PFSK-1 (cell line): Measurements from ENCODE around the gene KDM4B.

Source experiments
- FOXP2 ChIP-seq: optimal IDR thresholded peaks from 2 replicates; pipeline ENCODE3; 2011; ENCODE audit warnings: borderline replicate concordance, control low read depth, inconsistent platforms; ENCODE audit not compliant: insufficient read depth; ENCODE audit errors: extremely low read length, extremely low read depth
- POLR2AphosphoS5 ChIP-seq: IDR thresholded peaks from 2 replicates; pipeline ENCODE4 v1.6.1; 2012; ENCODE audit warnings: low read depth, mild to moderate bottlenecking, control low read depth, low read length, moderate library complexity
- REST ChIP-seq, 2 experiments: IDR thresholded peaks; 2 replicates each; pipeline versions ENCODE4 v1.6.1 to v1.8.0; 2011 to 2012; ENCODE audit warnings: low read depth in 2 of 2, low read length in 2 of 2, control low read depth in 1 of 2, inconsistent platforms in 1 of 2, mild to moderate bottlenecking in 1 of 2, moderate library complexity in 1 of 2; ENCODE audit not compliant: insufficient read depth in 1 of 2
- SIN3A ChIP-seq: IDR thresholded peaks from 2 replicates; pipeline ENCODE4 v1.6.1; 2012; ENCODE audit warnings: mild to moderate bottlenecking, low read length, moderate library complexity, borderline replicate concordance; ENCODE audit not compliant: insufficient read depth
- TAF1 ChIP-seq: IDR thresholded peaks from 2 replicates; pipeline ENCODE4 v1.6.1; 2012; ENCODE audit warnings: low read length, control low read depth, borderline replicate concordance; ENCODE audit not compliant: insufficient read depth

KDM4B gene

GRCh38 chr19:4991996-4992698 is 23.2 kb downstream of the KDM4B start:
- TF ChIP-seq POLR2AphosphoS5, result no peak
- no peak for TF ChIP-seq SIN3A
- no peak for TF ChIP-seq TAF1
- no peak for TF ChIP-seq REST (IDR thresholded peaks at IDR 0.05; ENCODE audit: insufficient read depth in 1 of 2, low read depth in 2 of 2, low read length in 2 of 2)
- TF ChIP-seq FOXP2, result no peak

GRCh38 chr19:4993683-4994082 is 24.8 kb downstream of the KDM4B start:
- TF ChIP-seq SIN3A (no peak), REST (IDR thresholded peaks at IDR 0.05; ENCODE audit: insufficient read depth in 1 of 2, low read depth in 2 of 2, low read length in 2 of 2) (no peak), POLR2AphosphoS5 (no peak), TAF1 (no peak), FOXP2 (no peak)

- TF ChIP-seq SIN3A, result no peak
- TF ChIP-seq TAF1, result no peak
- no peak for TF ChIP-seq FOXP2
- no peak for TF ChIP-seq REST (IDR thresholded peaks at IDR 0.05; ENCODE audit: insufficient read depth in 1 of 2, low read depth in 2 of 2, low read length in 2 of 2)
- TF ChIP-seq POLR2AphosphoS5, result no peak
Measured at GRCh38 chr19:4996701-4997100, 27.8 kb downstream of the KDM4B start.

- TF ChIP-seq SIN3A (no peak), TAF1 (no peak), FOXP2 (no peak), REST (IDR thresholded peaks at IDR 0.05; ENCODE audit: insufficient read depth in 1 of 2, low read depth in 2 of 2, low read length in 2 of 2) (no peak), POLR2AphosphoS5 (no peak)
Measured at GRCh38 chr19:4997297-4997696, 28.4 kb downstream of the KDM4B start.

GRCh38 chr19:5000120-5000611 is 31.3 kb downstream of the KDM4B start:
- TF ChIP-seq SIN3A (no peak), POLR2AphosphoS5 (no peak), FOXP2 (no peak), TAF1 (no peak), REST (IDR thresholded peaks at IDR 0.05; ENCODE audit: insufficient read depth in 1 of 2, low read depth in 2 of 2, low read length in 2 of 2) (no peak)
